ENCODE measurements around the gene IL17C. TPM values are rescaled to one million over a fixed set of nuclear protein-coding genes. Genes with fewer than 3 reads are reported as not detected.

IL17C gene
- total and polyA plus RNA-seq, 11 donors: not detected

- peaks cover 0 to 41% (median 3%) of the 10 kb centered on the region in 9 donors for H3K27me3 ChIP-seq
Observed at GRCh38 chr16:88681709-88682451, 43.5 kb downstream of the IL17C start.

GRCh38 chr16:88684569-88685155 lies 46.3 kb downstream of the IL17C start:
- 79 to 80% (median 79%) methylated on average over 14 to 15 of the region's 15 CpGs for WGBS, 4 donors
- no peak for TF ChIP-seq CTCF (IDR thresholded peaks at IDR 0.05)
- no peak for TF ChIP-seq POLR2A (IDR thresholded peaks at IDR 0.05)
- Histone ChIP-seq H3K27ac (no peak overlapping the region), H3K9me3 (no peaks in the 10 kb centered on the region), H3K4me3 (peak overlapping the region in 2 of 12 donors; percentile 62 to 78), H3K4me1 (peaks cover 0 to 53% (median 23%) of the 10 kb centered on the region in 12 donors), H3K27me3 (peaks cover 0 to 68% (median 9%) of the 10 kb centered on the region in 9 donors), H3K36me3 (peaks cover 0 to 4% (median 0%) of the 10 kb centered on the region in 9 donors)
- ATAC-seq: no peak
- intact Hi-C loops (cut with DNase I): no loop called here
- no peak for DNase-seq

More at GRCh38 chr16:88681709-88682451, 43.5 kb downstream of the IL17C start:
- peak overlapping the region in 1 of 12 donors; percentile 28 for H3K4me3 ChIP-seq
- DNase-seq: peak; percentile 45 to 77 (median 59)
- intact Hi-C loops (cut with DNase I): no loop called here
- H3K36me3 ChIP-seq: peaks cover 0 to 13% (median 0%) of the 10 kb centered on the region in 9 donors
- no peak for TF ChIP-seq CTCF (IDR thresholded peaks at IDR 0.05)
- TF ChIP-seq POLR2A (IDR thresholded peaks at IDR 0.05): no peak
- peak in 3 of 4 donors; percentile 12 to 38 (median 30) for ATAC-seq
- 42 to 53% (median 48%) methylated on average over 18 to 21 of the region's 21 CpGs for WGBS, 4 donors
- peak overlapping the region in 3 of 12 donors; percentile 5 to 88 (median 43) for H3K27ac ChIP-seq
- peaks cover 0 to 48% (median 18%) of the 10 kb centered on the region in 12 donors for H3K4me1 ChIP-seq
- H3K9me3 ChIP-seq: no peaks in the 10 kb centered on the region

- H3K36me3 ChIP-seq: peaks cover 0 to 4% (median 0%) of the 10 kb centered on the region in 9 donors
- H3K4me1 ChIP-seq: peaks cover 0 to 53% (median 23%) of the 10 kb centered on the region in 12 donors
- peaks cover 0 to 72% (median 9%) of the 10 kb centered on the region in 9 donors for H3K27me3 ChIP-seq
- peak overlapping the region in 2 of 12 donors; percentile 67 to 83 for H3K27ac ChIP-seq
- H3K4me3 ChIP-seq: peak overlapping the region; percentile 33 to 78 (median 59)
- 6 to 12% (median 10%) methylated on average over 21 to 33 of the region's 33 CpGs for WGBS, 4 donors
- ATAC-seq: peak in 1 of 4 donors; percentile 14
- H3K9me3 ChIP-seq: no peaks in the 10 kb centered on the region
- DNase-seq: peak in 1 of 5 donors; percentile 67
- intact Hi-C loops (cut with DNase I): no loop called here
- TF ChIP-seq POLR2A (IDR thresholded peaks at IDR 0.05) (no peak), CTCF (IDR thresholded peaks at IDR 0.05) (peak; percentile 12 to 62 (median 43))
Observed at GRCh38 chr16:88685156-88686061, 47.0 kb downstream of the IL17C start.
